Stimulated activated CD8-positive, alpha-beta memory T cell treated with anti-CD3 and anti-CD28 coated beads, Interleukin-12 subunit alpha, Interleukin-12 subunit beta, amount 100 ng/mL, for 4 hours (primary cell): ENCODE measurements around the gene FGFR1OP2.

ENCODE experiments used
- DNase-seq: peaks from one replicate; pipeline ENCODE4 v3.0.0-alpha.2; 2020; ENCODE audit warnings: low read depth

FGFR1OP2 gene

GRCh38 chr12:27003421-27004381 lies 65.4 kb downstream of the FGFR1OP2 start:
- DNase-seq = no peak

- DNase-seq = no peak
Observed at GRCh38 chr12:27005495-27005894, 67.2 kb downstream of the FGFR1OP2 start.

DNA sequence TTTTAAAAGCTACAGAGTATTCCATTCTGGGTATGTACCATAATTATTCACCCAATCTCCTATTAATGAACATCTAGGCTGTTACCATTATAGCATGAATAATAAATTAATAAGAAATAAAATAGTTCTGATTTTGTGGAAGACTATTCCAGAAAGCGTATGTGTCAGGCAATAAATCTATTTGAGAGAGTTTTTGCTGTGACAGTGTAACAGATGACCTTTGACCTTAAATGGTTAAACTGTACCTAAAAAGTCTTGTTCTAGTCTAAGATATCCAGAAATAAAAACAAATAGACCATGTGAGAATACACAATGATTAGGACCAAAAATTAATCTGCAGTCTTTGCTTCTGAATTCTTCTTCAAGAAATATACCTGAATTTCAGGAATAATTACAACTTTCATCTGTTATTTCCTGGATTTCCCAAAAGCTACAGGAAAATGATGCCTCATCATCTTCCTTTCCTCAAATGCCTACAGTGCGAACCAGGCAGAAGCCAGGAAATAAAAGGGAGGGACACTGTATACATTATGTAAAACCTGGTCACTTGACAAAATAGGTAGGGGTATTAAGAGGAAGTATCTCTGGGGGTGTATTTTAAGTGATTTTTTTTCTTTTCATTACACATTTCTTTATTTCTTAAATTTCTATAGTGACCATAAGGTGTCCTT lies 68.7 kb downstream of the FGFR1OP2 start:
- no peak for DNase-seq

DNA sequence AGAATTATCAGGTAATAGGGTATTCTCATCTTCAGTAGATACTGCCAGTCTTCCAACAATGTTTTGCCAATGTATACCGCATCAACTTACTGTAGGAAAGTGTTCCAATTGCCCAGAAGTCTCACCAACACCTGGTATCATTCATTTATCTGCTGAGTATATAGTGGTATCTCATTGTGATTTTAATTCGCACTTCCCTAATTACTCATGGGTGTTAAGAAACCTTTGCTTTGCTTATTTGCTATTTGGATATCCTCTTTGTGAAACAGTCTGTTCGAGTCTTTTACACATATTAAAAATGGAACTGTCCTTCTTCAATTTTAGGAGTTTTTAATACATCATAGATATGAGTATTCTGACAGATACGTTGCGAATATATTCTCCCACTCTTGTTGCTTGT lies 69.8 kb downstream of the FGFR1OP2 start:
- no peak for DNase-seq

- DNase-seq = no peak
Observed at GRCh38 chr12:27009881-27010301, 71.6 kb downstream of the FGFR1OP2 start.

DNA sequence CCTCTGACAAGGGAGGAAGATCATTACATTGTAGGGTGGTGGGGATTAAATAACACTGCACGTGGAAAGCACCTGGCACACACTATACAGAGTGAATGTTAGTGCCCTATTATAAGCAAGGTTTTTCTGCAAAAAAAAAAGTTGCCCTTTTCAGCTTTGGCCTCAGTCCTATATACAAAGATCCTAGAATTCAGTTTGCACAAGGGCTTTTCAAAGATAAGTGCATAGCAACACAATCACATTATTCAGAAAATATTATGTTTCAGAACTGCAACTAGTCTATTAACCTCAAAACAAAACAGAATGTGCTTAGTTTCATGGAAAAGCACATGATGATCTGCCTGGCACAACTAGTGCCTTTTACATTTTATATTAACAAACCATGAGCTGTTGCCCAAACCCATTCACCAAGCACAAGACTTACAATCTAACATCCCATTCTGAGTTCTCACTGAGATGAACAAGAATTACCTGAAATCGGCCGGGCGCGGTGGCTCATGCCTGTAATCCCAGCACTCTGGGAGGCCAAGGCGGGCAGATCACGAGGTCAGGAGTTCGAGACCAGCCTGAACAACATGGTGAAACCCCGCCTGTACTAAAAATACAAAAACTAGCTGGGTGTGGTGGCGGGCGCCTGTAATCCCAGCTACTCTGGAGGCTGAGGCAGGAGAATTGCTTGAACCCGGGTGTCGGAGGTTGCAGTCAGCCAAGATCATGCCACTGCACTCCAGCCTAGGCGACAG lies 74.1 kb downstream of the FGFR1OP2 start:
- no peak for DNase-seq

DNA sequence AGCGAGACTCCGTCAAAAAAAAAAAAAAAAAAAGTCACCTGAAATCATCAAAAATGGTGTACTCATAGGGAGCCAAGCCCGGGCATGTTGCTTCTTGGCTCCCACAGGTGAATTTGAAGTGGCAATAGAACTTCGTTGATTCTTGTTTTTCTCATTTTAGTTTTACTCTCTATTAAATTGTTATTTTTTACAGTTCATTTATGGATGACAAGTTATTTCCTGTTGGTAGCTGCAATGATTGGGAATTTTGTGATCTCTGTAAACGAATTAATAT lies 74.6 kb downstream of the FGFR1OP2 start:
- DNase-seq = no peak

DNA sequence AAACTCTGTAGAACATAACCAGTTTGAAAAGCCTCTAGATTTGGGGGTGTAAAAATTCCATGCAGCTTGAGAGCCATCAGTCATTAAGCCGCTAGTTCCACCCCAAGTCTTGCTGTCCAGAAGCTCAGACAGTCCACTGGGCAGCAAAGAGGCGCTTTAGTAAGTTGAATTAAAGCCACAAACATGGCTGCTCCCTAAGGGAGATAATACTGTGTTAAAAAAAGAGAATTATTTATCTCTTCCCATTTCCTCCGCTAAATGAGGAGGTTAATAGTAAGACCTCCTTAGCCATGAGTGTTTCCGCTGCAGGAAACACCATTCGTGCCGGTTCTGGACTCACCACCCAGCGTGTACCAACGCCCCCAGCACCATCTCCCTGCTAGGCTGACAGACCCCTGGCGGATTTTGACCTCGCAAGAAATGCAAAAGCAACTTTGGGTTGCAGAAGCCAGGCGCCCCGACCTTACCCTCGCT lies 75.4 kb downstream of the FGFR1OP2 start:
- no peak for DNase-seq

DNA sequence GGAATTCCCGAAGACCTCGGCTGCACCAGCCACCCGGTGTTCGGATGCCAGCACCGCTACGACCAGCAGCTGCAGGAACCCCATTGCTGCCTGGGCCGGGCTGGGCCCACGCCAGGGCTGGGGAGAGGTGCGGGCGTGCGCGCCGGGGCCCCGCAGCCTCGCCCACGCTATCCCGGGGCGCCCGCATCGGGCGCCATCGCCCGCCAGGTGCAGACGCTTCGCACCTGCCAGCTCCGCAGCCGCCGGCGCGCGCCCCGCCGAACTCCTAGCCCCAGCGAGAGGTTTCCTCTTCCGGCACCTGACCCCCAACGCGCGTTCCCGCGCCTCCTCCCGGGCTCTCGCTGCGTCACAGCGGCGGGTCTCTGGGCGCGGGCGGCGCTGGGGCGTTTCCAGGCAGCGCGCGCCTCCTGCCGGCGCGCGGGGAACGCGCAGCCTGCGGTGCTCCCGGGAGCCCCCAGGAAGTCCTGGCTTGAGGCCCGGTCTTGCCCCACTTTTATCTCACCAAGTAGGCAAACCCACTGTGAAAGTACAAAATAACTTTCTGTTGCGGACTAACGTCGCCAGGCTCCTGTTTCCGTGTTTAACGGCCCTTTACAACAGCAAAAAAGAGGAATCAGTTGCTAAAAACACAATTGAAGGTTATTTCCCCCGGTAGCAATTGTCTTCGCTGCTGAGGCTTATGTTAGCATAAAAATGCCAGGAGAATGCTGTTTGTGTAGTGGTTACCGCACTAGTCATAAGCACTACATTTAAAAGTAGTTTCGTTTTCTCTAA lies 76.0 kb downstream of the FGFR1OP2 start, which contains the start of gene TM7SF3:
Gene TM7SF3, minus strand, starts transcription at position 300 of the 774 bp plus-strand sequence. Its CDS starts 216 bp downstream, at position 84.
- peak; percentile 92 for DNase-seq

- no peak for DNase-seq
Observed at GRCh38 chr12:27014859-27015729, 76.8 kb downstream of the FGFR1OP2 start.

- no peak for DNase-seq
Observed at GRCh38 chr12:27015730-27016076, 77.4 kb downstream of the FGFR1OP2 start.
